ENCODE measurements around the gene GNPTAB. TPM values are rescaled to one million over a fixed set of nuclear protein-coding genes. Genes with fewer than 3 reads are reported as not detected.
A peak's percentile ranks its signal among the peaks of the same experiment; 100 is the strongest.

GNPTAB gene
- total RNA-seq, 1 donor from 2014 or later = 53.2 TPM

DNA sequence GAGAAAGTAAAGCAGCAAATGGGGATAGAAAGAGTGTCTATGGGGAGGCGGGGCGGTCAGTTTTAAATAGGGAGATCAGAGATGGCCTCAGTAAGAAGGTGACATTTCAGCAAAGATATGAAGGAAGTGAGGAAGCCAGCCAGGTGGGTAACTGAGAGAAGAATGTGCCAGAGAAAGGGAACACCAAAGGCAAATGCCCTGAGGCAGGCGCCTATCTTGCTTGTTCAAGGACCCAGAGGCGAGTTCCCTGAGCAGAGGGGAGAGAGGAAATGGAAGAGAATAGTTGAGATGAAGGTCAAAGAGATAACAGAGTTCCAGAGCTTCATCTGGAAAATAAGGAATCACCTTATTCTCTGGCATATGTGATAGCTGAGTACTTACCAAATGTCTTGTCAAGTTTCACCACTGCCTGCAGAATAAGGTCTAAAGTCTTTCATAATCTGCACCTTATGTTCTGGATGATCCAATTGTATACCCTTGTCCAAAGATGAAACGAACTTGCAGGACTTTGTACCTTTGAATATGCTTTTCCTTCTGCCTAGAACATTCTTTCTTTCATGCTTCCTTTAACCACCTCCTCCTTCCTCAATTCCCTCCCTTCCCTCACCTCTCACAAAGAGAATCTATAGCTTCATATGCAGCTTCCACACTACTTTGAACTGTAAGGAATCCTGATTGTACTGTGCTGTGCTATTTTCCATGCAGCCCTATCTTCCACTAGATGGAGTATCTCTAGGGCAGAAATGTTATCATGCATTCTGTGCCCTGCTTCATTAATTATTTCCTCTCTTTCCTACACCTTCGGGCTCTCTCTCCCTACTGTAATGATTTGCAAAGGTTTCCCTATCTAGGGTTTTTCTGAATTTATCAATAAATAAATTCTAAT is 38.5 kb downstream of the GNPTAB start:
- H3K4me3 Mint-ChIP-seq = no peak overlapping the region
- H3K27ac Mint-ChIP-seq = peak overlapping the region; percentile 77
- H3K4me1 Mint-ChIP-seq (ENCODE audit: low read depth) = peaks cover 51% of the 10 kb centered on the region
- intact Hi-C loops (cut with micrococcal nuclease) = loop anchor here (5.0 kb wide), 2 partner anchors 85 to 690 kb away; partner anchors contain the start of genes DRAM1 and IGF1
- no peaks in the 10 kb centered on the region for H3K9me3 Mint-ChIP-seq
- no peak for DNase-seq (ENCODE audit: low spot score)
- no peaks in the 10 kb centered on the region for H3K27me3 Mint-ChIP-seq (ENCODE audit: insufficient read depth)
- peaks cover 35% of the 10 kb centered on the region for H3K36me3 Mint-ChIP-seq (ENCODE audit: low read depth)

DNA sequence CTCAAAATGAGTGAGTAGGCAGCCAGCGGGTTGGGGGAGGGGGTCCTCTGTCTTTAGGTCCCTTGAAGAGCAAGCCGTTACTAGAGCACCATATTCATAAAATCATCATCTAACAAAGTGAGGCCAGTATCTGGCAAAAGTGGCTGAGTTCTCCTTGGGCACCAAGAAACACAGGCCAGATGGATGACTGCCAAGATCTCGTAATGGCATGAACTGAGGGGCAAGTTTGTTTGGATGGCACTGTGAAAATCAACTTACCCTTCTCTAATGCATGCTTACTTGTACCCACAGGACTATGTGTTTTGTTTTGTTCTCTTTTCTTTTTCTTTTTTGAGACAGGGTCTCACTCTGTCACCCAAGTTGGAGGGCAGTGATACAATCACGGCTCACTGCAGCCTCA is 41.6 kb downstream of the GNPTAB start:
- DNase-seq (ENCODE audit: low spot score) = no peak
- no peaks in the 10 kb centered on the region for H3K9me3 Mint-ChIP-seq
- H3K4me3 Mint-ChIP-seq = no peak overlapping the region
- H3K36me3 Mint-ChIP-seq (ENCODE audit: low read depth) = peaks cover 35% of the 10 kb centered on the region
- H3K27me3 Mint-ChIP-seq (ENCODE audit: insufficient read depth) = no peaks in the 10 kb centered on the region
- no peak overlapping the region for H3K27ac Mint-ChIP-seq
- peaks cover 33% of the 10 kb centered on the region for H3K4me1 Mint-ChIP-seq (ENCODE audit: low read depth)
- intact Hi-C loops (cut with micrococcal nuclease) = no loop called here

DNA sequence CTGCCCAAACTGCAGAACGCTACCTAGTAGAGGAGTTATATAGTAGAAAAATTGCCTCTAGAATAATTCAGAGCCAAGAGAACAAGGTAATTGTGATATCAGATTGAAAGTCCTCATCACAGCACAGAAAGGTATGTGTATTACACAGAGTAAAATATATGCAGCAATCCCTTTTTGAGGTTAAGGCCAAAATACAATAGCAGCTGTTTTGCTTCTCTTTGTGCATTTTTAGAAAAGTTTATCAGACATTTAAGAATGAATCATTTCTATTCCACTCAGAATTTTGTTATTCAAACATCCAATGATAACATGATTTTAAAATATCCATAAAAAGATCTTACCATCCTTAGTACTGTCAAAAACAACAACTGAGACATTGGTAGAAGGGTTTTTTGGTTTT is 45.1 kb downstream of the GNPTAB start:
- no peak overlapping the region for H3K4me3 Mint-ChIP-seq
- intact Hi-C loops (cut with micrococcal nuclease) = no loop called here
- no peaks in the 10 kb centered on the region for H3K9me3 Mint-ChIP-seq
- no peaks in the 10 kb centered on the region for H3K27me3 Mint-ChIP-seq (ENCODE audit: insufficient read depth)
- DNase-seq (ENCODE audit: low spot score) = no peak
- H3K27ac Mint-ChIP-seq = no peak overlapping the region
- H3K36me3 Mint-ChIP-seq (ENCODE audit: low read depth) = peaks cover 35% of the 10 kb centered on the region
- peaks cover 31% of the 10 kb centered on the region for H3K4me1 Mint-ChIP-seq (ENCODE audit: low read depth)

DNA sequence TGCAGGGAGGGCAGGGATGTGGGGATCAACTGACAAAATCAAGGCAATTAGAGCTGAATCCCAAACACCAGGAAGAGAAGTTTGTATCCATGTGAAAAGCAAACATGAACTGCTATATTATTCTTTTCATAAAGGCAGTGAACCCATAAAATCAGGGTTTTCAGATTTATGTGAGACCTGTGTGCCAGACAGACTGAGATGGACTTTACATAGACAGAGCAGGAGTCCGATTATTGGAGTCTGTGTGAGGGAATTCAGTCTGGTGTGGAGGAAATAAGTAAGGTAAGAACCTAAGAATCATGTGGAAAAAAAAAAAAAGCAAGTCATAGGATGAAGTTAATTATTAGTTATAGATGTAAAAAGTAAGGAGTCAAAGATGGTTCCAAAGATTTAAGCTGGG is 46.4 kb downstream of the GNPTAB start:
- Mint-ChIP-seq H3K4me3 (no peak overlapping the region), H3K9me3 (no peaks in the 10 kb centered on the region), H3K27ac (peak overlapping the region; percentile 27), H3K27me3 (ENCODE audit: insufficient read depth) (no peaks in the 10 kb centered on the region), H3K4me1 (ENCODE audit: low read depth) (peaks cover 28% of the 10 kb centered on the region), H3K36me3 (ENCODE audit: low read depth) (peaks cover 35% of the 10 kb centered on the region)
- DNase-seq (ENCODE audit: low spot score) = no peak
- intact Hi-C loops (cut with micrococcal nuclease) = no loop called here

DNA sequence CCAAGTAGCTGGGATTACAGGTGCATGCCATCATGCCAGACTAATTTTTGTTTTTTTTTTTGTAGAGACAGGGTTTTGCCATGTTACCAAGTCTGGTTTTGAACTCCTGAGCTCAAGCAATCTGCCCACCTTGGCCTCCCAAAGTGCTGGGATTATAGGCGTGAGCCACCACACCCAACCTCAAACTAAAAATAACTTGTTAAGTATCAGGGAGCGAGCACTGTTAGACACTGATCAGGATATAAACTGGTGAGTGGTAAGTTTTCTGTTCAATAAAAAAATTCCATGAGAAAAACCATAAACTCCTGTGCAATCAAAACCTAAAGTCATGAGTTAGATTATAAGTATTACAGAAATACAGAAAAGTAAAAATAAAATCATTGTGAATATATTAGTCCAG is 46.9 kb downstream of the GNPTAB start:
- intact Hi-C loops (cut with micrococcal nuclease) = no loop called here
- H3K36me3 Mint-ChIP-seq (ENCODE audit: low read depth) = peaks cover 36% of the 10 kb centered on the region

DNA sequence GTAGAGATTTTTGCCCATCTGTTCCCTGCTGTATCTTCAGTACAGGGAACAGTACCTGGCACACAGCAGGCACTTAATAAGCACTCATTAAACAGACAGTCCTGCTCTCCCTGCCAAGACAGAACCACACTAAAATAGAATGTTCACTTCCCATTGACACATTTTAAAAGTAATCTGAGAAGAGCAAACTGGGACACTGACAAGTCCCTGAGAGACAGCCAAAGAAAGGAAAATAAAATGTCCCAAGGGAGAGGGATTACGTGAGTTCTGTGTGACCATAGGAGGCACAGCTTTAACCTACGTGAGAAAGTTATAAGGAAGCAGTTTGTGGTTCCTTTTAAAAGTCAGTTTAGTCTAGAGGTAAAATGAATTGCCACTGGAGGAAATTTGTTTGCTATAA is 47.6 kb downstream of the GNPTAB start:
- Mint-ChIP-seq H3K4me3 (no peak overlapping the region), H3K36me3 (ENCODE audit: low read depth) (peaks cover 36% of the 10 kb centered on the region), H3K4me1 (ENCODE audit: low read depth) (peaks cover 28% of the 10 kb centered on the region), H3K27me3 (ENCODE audit: insufficient read depth) (no peaks in the 10 kb centered on the region), H3K27ac (peak overlapping the region; percentile 84), H3K9me3 (no peaks in the 10 kb centered on the region)
- intact Hi-C loops (cut with micrococcal nuclease) = no loop called here
- no peak for DNase-seq (ENCODE audit: low spot score)

More for the DNA sequence above, 46.9 kb downstream of the GNPTAB start:
- Mint-ChIP-seq H3K27me3 (ENCODE audit: insufficient read depth) (no peaks in the 10 kb centered on the region), H3K4me3 (no peak overlapping the region), H3K9me3 (no peaks in the 10 kb centered on the region), H3K4me1 (ENCODE audit: low read depth) (peaks cover 28% of the 10 kb centered on the region), H3K27ac (no peak overlapping the region)
- DNase-seq (ENCODE audit: low spot score) = no peak

DNA sequence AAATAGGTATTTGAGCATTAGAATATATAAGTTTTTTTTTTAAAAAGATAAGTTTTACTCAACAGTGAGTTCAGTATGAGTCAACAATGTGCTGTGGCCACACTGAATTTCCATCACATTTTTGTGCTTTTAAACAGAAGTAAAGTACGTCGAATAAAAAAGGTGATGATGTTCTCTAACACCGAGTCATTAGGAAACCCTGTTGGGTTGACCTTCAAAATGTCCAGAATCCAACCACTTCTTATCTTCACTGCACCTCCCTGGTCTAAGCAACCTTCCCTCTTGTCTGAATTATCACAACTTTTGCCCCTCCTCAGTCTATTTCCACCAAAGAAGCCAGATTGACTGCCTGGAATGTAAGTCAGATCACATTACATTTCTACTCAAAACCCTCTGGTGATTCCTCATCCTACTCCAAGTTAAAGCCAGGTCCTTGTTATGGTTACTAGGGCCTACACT is 48.5 kb downstream of the GNPTAB start:
- no peaks in the 10 kb centered on the region for H3K9me3 Mint-ChIP-seq
- H3K36me3 Mint-ChIP-seq (ENCODE audit: low read depth) = peaks cover 34% of the 10 kb centered on the region
- H3K4me3 Mint-ChIP-seq = no peak overlapping the region
- peak overlapping the region; percentile 84 for H3K27ac Mint-ChIP-seq
- no peaks in the 10 kb centered on the region for H3K27me3 Mint-ChIP-seq (ENCODE audit: insufficient read depth)
- peaks cover 30% of the 10 kb centered on the region for H3K4me1 Mint-ChIP-seq (ENCODE audit: low read depth)
- intact Hi-C loops (cut with micrococcal nuclease) = loop anchor here (1.0 kb wide), 3 partner anchors 8 to 37 kb away; no protein-coding TSS in a partner anchor
- no peak for DNase-seq (ENCODE audit: low spot score)

DNA sequence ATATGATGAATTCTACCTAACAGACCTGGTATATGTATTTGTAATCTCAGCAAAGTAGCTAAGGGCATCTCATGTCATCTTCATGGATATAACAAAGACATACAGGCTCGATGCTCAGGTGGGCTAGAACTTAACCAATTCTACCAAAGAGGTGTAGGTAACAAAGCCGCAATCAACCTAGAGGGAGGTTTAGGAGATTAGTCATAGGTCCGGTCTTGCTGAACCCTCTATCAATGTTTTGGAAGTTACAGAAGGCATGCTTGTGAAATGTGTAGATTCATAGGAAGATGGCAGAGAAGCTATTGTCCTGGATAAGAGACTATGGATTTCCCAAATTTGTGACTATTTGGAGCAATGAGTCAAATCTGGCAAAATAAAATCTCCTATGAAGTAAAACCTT is 48.9 kb downstream of the GNPTAB start:
- intact Hi-C loops (cut with micrococcal nuclease) = loop anchor here (1.0 kb wide), 3 partner anchors 8 to 37 kb away; no protein-coding TSS in a partner anchor
- Mint-ChIP-seq H3K27ac (peak overlapping the region; percentile 80), H3K4me1 (ENCODE audit: low read depth) (peaks cover 35% of the 10 kb centered on the region), H3K36me3 (ENCODE audit: low read depth) (peaks cover 35% of the 10 kb centered on the region), H3K9me3 (no peaks in the 10 kb centered on the region), H3K4me3 (peak overlapping the region; percentile 5), H3K27me3 (ENCODE audit: insufficient read depth) (no peaks in the 10 kb centered on the region)
- DNase-seq (ENCODE audit: low spot score) = no peak

DNA sequence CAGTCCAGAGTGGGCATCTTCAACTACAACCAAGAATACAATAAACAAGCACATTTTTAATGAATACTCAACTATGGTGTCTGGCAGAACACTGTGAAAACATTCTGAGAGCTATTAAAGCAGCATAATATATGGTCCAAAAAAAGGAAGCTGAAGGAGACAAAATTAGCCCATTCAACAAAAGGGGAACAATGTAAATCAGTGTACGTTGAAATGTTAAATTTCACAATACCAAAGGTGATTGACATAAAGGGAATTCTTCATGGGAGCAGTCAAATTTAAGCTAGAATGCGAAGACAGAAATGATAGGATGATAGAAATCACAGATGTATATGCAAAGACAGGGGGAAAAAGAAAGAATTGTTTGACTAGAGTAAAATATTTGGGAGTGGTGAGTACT is 50.2 kb downstream of the GNPTAB start:
- H3K27ac Mint-ChIP-seq = peak overlapping the region; percentile 75
- peaks cover 43% of the 10 kb centered on the region for H3K4me1 Mint-ChIP-seq (ENCODE audit: low read depth)
- H3K4me3 Mint-ChIP-seq = no peak overlapping the region
- peaks cover 35% of the 10 kb centered on the region for H3K36me3 Mint-ChIP-seq (ENCODE audit: low read depth)
- no peaks in the 10 kb centered on the region for H3K27me3 Mint-ChIP-seq (ENCODE audit: insufficient read depth)
- intact Hi-C loops (cut with micrococcal nuclease) = no loop called here
- no peaks in the 10 kb centered on the region for H3K9me3 Mint-ChIP-seq
- no peak for DNase-seq (ENCODE audit: low spot score)

DNA sequence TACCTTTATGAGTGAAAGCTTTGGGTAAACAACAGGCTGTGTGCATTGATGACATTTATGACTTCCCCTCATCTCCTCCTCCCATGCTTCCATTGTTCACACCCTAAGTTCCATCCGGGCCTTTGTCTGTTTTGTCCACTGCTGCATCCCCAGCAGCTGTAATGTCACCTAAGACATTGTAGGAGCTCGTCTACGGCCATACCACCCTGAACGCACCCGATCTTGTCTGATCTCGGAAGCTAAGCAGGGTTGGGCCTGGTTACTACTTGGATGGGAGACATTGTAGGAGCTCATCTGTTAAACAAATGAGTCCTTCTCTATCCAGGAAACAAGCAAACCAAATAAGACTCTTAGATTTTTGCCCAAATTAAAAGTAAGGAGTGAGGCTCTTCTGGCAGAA is 51.1 kb downstream of the GNPTAB start:
- peaks cover 34% of the 10 kb centered on the region for H3K36me3 Mint-ChIP-seq (ENCODE audit: low read depth)
- no peaks in the 10 kb centered on the region for H3K9me3 Mint-ChIP-seq
- no peak overlapping the region for H3K27ac Mint-ChIP-seq
- no peaks in the 10 kb centered on the region for H3K27me3 Mint-ChIP-seq (ENCODE audit: insufficient read depth)
- H3K4me3 Mint-ChIP-seq = no peak overlapping the region
- DNase-seq (ENCODE audit: low spot score) = no peak
- intact Hi-C loops (cut with micrococcal nuclease) = no loop called here
- peaks cover 43% of the 10 kb centered on the region for H3K4me1 Mint-ChIP-seq (ENCODE audit: low read depth)

DNA sequence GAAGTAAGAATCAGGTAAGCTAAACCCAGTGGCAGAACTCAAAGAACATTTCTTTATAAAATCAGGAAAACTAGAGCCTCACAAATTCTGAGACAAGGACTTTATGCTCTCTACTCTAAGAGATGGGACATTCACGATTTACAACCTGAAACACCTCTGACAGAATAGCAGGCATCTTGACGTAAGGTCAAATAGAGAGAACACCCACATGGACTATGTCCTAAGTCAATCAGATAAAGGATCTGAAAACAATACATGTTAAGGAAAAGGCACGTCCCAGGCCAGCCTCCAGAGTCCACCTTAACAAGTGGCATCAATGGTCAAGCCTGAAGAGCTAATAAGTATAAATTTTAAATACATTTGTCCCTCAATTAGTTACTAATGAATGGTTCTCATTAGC is 51.6 kb downstream of the GNPTAB start:
- Mint-ChIP-seq H3K27ac (no peak overlapping the region), H3K9me3 (no peaks in the 10 kb centered on the region), H3K4me1 (ENCODE audit: low read depth) (peaks cover 43% of the 10 kb centered on the region), H3K4me3 (no peak overlapping the region), H3K36me3 (ENCODE audit: low read depth) (peaks cover 31% of the 10 kb centered on the region), H3K27me3 (ENCODE audit: insufficient read depth) (no peaks in the 10 kb centered on the region)
- intact Hi-C loops (cut with micrococcal nuclease) = no loop called here
- DNase-seq (ENCODE audit: low spot score) = no peak

DNA sequence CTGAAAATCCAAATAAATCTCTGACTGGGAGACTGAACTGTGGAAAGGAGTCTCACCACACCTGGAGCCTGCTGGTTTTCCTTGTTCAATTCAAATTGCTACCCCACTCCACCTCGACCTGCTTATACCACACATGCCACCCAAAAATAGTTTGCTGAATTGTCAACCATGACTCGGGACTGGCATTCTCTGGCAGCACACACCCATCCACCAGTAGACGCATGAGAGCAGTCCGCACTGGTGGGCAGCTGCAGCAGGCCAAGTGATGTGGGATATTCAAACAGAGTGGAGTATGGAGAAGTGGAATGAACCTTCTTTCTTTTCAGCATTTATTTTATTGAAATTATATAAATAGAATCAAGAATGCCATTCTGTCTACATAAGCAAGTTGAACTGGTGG is 52.8 kb downstream of the GNPTAB start:
- Mint-ChIP-seq H3K27ac (no peak overlapping the region), H3K4me3 (no peak overlapping the region), H3K9me3 (no peaks in the 10 kb centered on the region), H3K4me1 (ENCODE audit: low read depth) (peaks cover 50% of the 10 kb centered on the region), H3K27me3 (ENCODE audit: insufficient read depth) (no peaks in the 10 kb centered on the region), H3K36me3 (ENCODE audit: low read depth) (peaks cover 30% of the 10 kb centered on the region)
- no peak for DNase-seq (ENCODE audit: low spot score)
- intact Hi-C loops (cut with micrococcal nuclease) = no loop called here

DNA sequence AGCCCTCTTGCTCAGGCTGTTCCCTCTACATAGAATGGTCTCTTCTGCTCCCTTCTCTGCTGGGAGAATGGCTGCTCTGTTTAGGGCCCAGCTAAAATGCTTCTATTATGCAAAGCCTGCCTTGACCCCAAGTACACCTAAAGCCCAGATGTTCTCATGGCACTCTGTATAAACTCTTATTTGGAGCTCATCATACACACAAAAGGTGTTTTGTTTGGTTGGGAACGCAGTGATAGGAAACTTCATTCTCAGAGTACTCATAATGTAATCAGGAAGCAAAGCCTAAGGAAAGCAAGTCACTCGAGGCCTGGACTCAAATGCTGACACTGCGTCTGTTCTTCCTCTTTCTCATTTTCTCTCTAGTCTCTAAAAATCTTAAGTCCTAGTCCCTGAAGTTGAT is 53.3 kb downstream of the GNPTAB start:
- peaks cover 47% of the 10 kb centered on the region for H3K4me1 Mint-ChIP-seq (ENCODE audit: low read depth)
- no peak overlapping the region for H3K4me3 Mint-ChIP-seq
- intact Hi-C loops (cut with micrococcal nuclease) = no loop called here
- H3K9me3 Mint-ChIP-seq = no peaks in the 10 kb centered on the region
- H3K36me3 Mint-ChIP-seq (ENCODE audit: low read depth) = peaks cover 30% of the 10 kb centered on the region
- no peak for DNase-seq (ENCODE audit: low spot score)
- H3K27me3 Mint-ChIP-seq (ENCODE audit: insufficient read depth) = no peaks in the 10 kb centered on the region
- H3K27ac Mint-ChIP-seq = no peak overlapping the region

Measured in activated T-helper 1 cell treated with anti-CD3 and anti-CD28 coated beads, Interleukin-12 subunit alpha, Interleukin-12 subunit beta, Interleukin-2, Interleukin-4 antibody, amounts not matched to agents 30 ng/mL and 10 ng/mL and 1 ng/mL, durations not matched to agents 14 hours and 24 hours and 36 hours (primary cell).